HG03097 (cell line): Measurements from ENCODE around the gene SDK1.
"Not testable (repeated sequence)": the region's sequence is repeated elsewhere in the genome, so short reads cannot be mapped to it uniquely, and the experiment has no call there.

Source experiments
- ATAC-seq: cut with Tn5 transposase; IDR thresholded peaks from one replicate; pipeline ENCODE4 v1.9.1; 2021; ENCODE audit not compliant: unreplicated experiment, low FRiP score

SDK1 gene

GRCh38 chr7:4200546-4201094 is 899.6 kb downstream of the SDK1 start:
- no peak for ATAC-seq

DNA sequence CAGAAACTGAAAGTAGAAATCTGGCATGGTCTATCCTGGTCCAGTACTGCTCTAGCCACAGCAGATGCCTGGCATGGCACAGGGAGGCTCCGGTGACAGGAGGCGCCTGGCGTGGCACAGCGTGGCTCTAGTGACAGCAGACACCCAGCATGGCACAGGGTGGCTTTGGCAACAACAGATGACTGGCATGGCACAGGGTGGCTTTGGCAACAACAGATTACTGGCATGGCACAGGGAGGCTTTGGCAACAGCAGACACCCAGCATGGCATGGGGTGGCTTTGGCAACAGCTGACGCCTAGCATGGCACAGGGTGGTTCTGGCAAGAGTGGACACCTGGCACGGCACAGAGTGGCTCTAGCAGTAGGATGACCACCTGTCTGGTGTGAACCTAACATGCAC is 900.5 kb downstream of the SDK1 start:
- no peak for ATAC-seq

- no peak for ATAC-seq
Observed at GRCh38 chr7:4202154-4202736, 901.2 kb downstream of the SDK1 start.

GRCh38 chr7:4202954-4203353 is 901.9 kb downstream of the SDK1 start:
- ATAC-seq = no peak

GRCh38 chr7:4203626-4204512 is 902.8 kb downstream of the SDK1 start:
- no peak for ATAC-seq

GRCh38 chr7:4204513-4205165 is 903.6 kb downstream of the SDK1 start:
- ATAC-seq = no peak

DNA sequence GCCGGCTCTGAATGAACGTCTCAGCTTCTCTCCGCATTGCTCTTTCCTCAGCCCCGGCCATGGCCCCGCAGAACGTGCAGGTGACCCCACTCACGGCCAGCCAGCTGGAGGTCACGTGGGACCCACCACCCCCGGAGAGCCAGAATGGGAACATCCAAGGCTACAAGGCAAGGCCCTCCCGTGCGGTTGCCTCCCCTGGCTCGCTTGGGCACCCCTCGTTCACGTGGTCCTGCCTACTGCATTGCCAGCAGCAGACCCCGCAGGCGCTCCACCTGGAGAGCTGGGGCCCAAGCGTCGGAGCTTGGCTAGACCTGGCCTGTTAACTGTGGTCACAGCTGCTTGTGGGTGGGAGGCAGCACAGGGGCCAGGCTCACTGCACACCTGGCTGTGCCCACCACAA is 904.8 kb downstream of the SDK1 start:
- no peak for ATAC-seq

GRCh38 chr7:4207011-4207410 is 906.0 kb downstream of the SDK1 start:
- ATAC-seq = no peak

DNA sequence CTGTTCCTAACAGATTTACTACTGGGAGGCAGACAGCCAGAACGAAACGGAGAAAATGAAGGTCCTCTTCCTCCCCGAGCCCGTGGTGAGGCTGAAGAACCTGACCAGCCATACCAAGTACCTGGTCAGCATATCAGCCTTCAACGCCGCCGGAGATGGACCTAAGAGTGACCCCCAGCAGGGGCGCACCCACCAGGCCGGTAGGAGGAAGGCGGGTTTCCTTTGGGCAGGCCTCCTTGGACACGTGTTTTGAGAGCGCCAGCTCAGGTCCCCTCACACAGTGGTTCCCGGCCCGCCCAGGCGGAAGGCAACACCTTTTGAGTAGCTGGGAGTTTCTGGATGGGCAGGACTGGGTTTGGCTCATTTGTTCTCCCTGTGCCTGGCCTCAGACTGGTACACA is 907.0 kb downstream of the SDK1 start:
- no peak for ATAC-seq

DNA sequence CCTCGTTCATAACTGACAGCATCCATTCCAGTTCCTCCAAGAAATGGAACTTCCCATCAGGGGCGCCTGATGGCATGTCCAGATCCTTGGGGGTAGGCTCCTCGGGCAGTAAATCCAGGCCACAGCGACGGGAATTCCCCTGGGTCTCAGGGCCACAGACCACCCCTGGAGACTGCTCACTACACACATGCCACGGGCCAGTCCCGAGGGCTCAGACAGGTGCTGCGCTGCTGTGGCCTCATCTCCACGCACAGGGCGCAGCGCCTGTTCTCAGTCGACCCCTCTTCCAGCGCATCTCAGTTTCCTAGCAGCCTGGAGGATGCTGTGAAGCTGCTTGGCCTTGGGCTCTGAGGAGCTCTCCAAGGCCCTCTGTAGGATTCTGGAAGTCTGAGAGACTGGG is 907.5 kb downstream of the SDK1 start:
- ATAC-seq = no peak

- no peak for ATAC-seq
Observed at GRCh38 chr7:4209126-4209525, 908.1 kb downstream of the SDK1 start.

- no peak for ATAC-seq
Observed at GRCh38 chr7:4209966-4210365, 908.9 kb downstream of the SDK1 start.

DNA sequence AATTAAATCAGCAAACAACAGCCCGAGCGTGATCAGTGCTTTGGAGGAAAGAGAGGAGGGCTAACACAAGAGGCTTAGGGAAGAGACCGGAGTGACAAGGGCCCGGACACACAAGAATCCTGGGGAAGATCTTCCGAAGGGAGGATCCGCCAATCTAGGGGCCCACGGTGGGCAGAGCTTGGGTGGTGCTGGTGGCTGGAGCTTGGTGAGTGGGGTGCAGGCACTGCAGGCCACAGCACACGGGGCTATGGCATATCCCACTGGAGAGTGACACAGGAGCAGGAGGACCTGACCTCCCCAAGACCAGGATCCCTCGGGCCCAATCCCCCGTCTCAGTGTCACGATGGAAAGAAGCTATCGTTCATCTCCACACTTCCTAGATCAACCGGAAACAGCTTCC is 909.8 kb downstream of the SDK1 start:
- ATAC-seq = no peak

DNA sequence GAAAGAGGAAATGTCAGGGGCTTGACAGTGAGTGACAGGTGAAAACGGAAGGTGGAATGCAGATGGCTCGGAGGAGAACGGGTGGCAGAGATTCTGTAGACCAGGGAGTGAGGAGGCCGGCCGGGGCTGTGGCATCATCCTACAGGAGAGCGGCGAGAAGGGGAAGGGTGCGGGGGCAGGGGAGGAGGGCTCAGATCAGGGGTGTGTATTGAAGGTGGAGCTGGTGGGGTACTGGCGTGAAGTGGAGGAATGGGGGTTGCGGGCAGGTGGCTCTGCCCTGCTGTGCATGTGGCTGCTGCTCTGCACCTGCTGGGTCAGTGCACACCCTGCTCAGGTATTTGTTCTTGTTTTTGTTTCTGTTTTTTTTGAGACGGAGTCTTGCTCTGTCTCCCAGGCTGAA is 910.2 kb downstream of the SDK1 start:
- ATAC-seq = no peak

DNA sequence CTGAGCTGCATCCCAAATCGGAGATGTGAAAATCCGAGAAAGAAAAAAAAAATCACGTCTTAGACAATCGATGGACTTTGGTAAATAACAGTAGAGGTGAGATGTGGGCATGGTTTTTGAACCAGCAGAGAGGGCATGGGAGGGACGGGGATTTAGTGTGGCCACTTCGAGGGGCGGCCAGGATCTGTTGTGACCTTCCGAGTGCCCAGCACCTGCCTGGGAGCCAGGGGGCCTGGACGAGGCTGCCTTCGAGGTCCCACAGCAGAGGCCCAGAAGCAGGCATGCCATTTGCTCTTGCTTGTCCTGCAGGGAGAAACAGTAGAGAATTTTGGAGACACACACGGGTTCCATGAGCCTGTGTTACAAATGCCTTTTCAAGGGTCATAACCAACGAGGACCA is 911.3 kb downstream of the SDK1 start:
- ATAC-seq = no peak

GRCh38 chr7:4214291-4215155 is 913.5 kb downstream of the SDK1 start:
- no peak for ATAC-seq

GRCh38 chr7:4215176-4215720 is 914.2 kb downstream of the SDK1 start:
- no peak for ATAC-seq

DNA sequence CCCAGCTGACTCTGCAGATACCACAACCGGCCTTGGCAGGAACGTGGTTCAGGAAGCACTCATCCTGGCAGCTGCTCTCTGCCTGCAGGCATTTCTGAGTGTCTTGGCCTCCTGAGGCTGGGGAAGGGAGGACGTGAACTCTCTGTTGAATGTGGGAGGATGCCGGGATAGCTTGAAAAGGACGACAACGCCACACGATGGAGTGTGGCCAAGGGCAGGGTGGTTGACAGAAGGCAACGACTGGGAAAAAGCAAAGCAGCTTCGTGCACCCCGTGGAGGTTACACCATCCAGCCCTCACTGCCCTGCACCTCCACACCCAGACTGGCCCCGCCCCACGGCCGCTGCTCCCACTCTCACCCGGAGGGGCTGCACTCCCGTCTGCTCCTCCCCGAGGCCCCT is 915.0 kb downstream of the SDK1 start:
- no peak for ATAC-seq

- ATAC-seq = not testable (repeated sequence)
Observed at GRCh38 chr7:4217126-4217660, 916.1 kb downstream of the SDK1 start.

GRCh38 chr7:4218481-4218880 is 917.4 kb downstream of the SDK1 start:
- ATAC-seq = no peak
